ENCODE results near the gene KLHL30.

Gene KLHL30

DNA sequence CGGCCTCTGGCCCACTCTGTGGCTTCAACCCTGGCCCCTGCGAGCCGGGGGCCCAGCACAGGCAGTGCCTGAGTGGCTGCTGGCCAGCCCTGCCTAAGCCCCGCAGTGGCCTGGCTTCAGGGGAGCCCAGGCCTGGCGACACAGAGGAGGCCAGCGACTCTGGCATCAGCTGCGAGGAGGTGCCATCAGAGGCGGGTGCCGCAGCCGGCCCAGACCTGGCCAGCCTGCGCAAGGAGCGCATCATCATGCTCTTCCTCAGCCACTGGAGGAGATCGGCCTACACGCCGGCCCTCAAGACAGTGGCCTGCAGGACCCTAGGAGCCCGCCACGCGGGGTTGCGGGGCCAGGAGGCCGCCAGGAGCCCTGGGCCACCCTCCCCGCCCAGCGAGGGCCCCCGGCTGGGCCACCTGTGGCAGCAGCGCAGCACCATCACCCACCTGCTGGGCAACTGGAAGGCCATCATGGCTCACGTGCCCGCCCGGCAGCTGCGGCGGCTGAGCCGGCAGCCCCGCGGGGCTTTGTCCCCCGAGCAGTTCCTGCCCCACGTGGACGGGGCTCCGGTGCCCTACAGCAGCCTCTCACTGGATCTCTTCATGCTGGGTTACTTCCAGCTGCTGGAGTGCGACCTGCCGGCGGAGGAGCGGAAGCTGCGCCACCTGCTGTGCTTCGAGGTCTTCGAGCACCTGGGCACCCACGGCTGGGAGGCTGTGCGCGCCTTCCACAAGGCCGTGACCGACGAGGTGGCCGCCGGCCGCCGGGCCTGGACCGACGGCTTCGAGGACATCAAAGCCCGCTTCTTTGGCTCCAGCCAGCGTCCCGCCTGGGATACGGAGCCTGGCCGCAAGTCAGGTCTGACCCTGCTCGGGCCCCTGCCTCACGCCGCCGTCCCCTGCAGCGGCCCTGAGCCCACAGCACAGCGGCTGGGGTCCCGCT, 7.5 kb upstream of the KLHL30 start:
- DNase-seq (ENCODE audit: low spot score) = no peak

DNA sequence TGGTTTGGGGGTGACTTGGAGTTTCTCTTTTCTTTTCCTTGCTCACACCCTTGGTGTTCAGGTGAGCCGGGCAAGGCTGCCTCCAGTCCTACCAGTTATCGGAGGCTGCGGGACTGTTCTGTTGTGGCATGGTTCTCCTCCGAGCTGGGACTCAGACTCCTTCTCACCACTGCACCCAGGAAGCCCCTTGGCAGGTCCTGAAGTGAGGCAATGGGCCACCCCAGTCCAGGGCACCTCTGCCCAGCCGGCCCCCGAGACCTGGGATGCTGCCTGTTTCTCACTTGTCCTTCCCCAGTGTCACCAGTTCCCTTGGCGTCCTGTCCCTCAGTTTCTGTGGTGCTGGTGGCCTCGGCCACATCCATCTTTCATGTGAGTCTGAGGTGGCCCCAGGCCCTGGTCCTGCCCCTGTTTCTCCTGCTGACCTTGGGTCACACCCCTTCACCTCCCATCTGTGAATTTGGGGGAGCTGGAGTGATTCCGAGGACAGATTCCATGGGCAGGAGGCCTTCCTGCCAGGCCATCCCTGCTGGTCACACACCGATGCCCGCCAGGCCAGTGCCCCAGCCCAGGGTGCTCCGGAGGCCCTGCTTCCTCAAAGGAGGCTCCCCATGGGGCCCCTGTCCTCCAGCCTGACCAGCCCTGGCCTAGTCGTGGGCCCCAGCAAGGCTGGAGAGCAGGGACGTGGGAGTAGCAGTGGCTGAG, 6.6 kb upstream of the KLHL30 start:
- no peak for DNase-seq (ENCODE audit: low spot score)

DNA sequence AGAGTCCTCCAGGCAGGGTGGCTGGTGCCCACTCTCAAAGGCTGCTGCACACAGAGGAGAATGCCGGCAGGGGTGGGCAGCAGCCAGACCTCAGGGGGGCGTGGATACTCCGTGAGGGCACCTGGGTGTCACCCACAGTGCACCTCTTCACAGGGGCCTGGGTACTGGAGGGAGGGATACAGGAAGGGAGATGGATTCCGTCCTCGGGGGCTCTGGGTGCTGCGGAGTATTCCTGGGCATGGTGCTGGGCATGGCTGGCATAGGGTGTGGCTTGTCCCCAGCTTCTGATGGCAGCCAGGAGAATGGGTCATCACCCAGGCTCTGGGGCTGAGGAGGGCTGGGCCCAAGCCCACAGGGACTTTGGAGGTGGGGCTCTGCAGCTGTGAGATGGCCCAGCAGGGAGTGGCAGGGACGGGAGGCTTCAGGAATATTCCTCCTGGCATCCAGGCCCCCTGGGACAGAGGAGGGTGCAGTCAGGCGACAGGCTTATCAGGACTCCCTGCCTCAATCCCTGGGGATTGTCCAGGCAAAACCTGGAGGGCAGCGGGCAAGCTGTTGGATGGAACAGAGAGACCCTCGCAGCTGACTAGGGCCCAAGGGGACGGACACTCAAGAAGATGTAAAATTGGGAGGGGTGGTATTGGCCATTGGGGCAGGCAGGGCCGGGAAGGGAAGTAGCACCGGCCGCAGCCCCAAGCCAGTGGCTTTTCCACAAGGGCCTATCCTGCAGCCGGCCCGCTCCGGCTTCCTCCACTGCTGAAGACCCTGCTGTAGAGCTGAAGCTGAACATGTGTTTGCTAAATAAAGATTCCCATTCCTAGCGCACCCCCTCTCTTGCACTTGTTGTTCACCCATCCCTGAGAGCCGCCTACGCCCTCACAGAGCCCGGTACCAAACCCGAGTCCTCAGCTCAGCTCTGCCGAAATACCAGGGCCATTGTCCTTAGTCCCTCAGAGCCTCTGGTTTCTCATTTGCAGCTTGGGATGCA, 5.7 kb upstream of the KLHL30 start:
- no peak for DNase-seq (ENCODE audit: low spot score)

DNA sequence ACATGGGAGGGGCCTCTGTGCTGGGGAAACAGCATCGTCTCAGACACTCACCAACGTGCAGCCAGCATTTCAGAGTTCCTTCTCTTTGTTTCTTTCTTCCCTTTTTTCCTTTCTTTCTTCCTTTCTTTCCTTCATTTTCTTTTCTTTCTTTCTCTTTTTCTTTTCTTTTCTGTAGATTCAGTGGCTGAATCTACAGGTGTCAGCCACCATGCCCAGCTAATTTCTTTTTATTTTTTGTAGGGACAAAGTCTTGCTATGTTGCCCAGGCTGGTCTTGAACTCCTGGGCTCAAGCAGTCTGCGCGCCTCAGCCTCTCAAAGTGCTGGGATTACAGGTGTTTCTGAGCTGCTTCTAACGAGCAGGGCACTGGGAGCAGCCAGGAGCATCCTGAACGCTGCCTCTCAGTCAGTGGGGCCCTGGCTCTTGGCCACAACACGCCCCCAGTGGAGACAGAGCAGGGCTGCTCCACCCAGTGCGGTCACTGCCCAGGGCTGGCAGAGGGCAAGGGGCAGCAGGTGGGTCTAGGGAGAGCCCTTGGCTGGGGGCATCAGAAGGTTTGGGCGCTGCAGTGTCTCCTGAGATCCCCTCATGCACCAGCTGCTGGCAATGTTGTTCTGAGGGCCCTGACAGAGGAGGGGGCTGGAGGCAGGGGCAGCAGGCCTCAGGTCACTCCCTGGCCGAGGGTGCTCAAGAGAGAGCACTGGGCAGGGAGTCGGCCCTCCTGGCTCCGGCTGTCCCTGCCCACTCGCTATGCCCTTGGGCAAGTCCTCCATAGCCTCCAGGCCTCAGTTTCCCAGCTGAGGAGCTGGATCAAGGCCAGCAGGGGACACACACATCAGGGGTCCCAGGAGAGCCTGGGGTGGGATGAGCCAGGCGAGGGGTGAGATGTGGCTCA, 4.7 kb upstream of the KLHL30 start:
- DNase-seq (ENCODE audit: low spot score) = no peak

DNA sequence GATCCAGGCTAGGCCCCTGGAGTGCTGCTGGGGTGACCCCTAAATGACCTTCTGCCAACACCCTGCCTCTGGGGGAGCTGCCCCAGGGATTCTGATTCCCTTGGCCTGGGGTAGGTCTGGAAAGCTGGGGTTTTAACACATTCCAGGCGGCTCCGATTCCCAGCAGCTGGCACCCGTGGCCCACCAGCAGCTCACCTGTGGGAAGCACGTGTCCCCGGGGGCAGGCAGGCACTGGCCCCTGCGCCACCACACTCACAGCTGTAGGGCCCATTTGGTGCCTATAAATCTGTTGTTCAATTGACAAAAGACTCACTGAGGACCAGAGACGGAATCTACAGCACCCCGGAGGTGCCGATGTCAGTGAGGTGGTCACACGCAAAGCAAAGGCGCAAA, 4.1 kb upstream of the KLHL30 start:
- DNase-seq (ENCODE audit: low spot score) = no peak

DNA sequence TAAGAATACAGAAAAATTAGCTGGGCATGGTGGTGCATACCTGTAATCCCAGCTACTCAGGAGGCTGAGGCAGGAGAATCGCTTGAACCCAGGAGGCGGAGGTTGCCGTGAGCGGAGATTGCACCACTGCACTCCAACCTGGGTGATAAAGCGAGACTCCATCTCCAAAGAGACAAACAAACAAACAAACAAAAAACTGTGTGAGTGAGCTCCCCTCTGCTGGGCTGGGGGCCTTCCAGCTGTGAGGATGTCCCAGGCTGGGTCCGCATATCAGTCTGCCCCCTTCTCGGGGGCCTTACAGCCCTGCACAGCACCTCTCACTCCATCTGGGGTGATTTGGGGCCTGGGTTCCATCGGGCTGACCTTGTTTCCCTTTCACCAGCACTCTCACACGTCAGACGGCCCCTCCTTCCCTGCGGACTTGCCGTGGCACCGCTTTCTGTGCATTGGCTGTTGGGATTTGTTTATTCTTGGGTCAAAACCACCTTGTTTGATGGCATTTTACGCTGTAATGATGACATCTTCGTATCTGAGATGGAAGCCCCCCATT, 2.8 kb upstream of the KLHL30 start:
- no peak for DNase-seq (ENCODE audit: low spot score)

DNA sequence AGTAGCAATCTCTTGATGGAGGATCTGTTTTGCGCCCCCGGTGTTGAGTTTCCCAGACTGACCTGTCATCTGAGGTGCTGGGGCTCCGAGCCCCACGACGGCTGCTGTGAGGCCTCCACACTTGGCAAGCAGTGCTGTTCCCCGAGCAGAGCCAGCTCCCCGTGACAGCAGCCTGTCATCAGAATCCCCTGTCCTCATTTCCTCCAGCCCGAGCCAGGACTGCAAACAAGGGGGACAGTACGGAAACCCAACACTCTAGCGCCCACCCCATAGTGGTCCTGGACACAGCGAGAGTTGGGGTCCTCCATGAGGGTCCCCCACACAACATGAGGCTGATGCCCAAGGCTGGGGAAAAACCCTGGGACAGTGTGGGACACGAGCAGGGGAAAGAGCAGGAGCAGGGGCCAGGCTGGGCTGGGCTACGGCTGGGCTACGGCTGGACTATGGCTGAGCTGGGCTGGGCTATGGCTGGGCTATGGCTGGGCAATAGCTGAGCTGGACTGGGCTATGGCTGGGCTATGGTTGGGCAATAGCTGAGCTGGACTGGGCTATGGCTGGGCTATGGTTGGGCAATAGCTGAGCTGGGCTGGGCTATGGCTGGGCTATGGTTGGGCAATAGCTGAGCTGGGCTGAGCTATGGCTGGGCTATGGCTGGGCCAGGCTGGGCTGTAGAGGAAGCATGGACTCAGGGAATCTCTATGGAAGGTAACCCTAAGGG, 1.5 kb upstream of the KLHL30 start:
- no peak for DNase-seq (ENCODE audit: low spot score)

DNA sequence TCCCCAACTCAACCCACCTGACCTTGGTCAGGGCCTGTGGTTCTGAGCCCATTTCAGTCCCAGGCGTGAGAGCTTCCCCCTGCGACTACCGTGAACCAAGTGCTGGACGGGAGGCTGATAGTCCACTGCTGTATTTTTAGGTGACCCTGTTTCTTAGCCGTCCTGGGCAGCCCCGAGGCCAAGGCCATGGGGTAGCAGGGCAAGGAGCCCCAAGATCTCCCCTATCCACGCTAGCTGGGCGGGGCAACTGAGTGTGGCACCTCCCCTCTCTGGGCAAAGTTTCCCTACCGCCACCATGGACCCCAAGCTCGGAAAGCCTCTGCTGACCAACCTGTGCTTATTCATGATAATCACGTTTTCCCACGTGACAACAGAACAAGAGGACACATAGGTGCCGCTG, 583 bp upstream of the KLHL30 start:
- DNase-seq (ENCODE audit: low spot score) = no peak

DNA sequence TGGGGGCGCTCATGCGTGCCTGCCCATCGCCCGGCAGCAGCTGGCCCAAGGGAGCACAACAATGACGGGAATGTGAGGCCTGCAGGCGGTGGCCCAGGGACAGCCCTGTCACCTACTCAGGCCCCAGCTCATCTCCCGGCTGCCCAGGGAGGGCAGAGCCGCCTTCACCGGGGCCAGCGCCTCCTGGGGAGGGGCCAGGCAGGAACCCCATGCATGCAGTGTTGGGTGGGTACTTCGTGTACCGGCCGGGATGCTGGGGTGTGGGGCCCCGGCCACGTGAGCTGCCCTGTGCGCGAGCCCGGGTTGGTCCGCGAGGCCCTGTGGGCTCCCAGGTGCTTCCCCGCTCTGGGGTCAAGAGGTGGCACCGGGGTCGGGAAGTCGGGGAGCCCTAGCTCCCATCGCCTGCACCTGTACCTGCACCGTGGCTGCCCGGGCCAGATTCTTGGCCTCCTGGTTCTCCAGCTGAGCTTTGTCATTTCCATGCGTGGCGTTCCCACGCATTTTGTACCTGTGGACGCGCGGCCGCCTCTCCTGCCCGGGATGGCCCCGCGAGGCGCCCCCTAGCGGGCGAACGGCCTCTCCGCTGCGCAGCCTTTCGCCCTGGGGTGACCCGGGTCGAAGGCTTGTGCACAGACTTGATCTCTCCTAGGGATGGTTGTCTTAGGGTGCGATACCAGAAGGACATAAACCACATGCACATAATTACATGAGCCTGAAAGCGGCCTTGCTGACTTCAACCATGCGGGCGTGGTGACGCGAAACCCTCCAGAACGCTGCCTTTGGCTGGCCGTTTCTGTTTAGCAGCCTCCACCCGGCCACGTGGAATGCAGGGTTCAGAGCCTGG, 950 bp downstream of the KLHL30 start:
- DNase-seq (ENCODE audit: low spot score) = peak; percentile 14

DNA sequence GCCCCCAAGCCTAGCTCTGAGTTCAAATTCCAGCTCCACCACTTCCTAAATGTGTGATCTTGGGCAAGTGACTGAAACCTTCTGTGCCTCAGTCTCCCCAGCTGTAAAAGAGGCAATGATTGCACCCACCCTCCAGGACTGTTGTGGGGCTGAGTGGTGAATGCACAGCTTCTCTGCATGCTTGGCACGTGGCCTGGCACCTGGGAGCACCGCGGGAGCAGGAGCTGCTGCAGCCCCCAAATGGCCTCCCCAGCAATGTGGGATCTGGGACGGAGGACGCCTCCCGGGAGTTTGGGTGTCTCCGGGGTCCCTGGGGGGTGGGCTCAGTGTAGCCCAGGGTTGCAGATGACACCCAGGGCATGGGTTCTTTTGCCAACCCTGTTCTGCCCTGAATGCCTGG, 1.6 kb downstream of the KLHL30 start:
- no peak for DNase-seq (ENCODE audit: low spot score)

DNA sequence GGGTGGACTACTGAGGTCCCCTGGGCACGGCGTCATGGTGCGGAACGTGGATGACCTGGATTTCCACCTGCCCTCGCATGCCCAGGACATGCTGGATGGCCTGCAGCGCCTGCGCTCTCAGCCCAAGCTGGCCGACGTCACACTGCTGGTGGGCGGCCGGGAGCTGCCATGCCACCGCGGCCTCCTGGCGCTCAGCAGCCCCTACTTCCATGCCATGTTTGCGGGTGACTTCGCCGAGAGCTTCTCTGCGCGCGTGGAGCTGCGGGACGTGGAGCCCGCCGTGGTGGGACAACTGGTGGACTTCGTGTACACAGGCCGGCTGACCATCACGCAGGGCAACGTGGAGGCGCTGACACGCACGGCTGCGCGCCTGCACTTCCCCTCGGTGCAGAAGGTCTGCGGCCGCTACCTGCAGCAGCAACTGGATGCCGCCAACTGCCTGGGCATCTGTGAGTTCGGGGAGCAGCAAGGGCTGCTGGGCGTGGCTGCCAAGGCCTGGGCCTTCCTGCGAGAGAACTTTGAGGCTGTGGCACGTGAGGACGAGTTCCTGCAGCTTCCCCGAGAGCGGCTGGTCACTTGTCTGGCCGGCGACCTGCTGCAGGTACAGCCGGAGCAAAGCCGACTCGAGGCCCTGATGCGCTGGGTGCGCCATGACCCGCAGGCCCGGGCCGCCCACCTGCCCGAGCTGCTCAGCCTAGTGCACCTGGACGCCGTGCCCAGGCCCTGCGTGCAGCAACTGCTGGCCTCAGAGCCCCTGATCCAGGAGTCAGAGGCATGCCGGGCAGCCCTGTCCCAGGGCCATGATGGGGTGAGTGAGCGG, 2.5 kb downstream of the KLHL30 start:
- no peak for DNase-seq (ENCODE audit: low spot score)

DNA sequence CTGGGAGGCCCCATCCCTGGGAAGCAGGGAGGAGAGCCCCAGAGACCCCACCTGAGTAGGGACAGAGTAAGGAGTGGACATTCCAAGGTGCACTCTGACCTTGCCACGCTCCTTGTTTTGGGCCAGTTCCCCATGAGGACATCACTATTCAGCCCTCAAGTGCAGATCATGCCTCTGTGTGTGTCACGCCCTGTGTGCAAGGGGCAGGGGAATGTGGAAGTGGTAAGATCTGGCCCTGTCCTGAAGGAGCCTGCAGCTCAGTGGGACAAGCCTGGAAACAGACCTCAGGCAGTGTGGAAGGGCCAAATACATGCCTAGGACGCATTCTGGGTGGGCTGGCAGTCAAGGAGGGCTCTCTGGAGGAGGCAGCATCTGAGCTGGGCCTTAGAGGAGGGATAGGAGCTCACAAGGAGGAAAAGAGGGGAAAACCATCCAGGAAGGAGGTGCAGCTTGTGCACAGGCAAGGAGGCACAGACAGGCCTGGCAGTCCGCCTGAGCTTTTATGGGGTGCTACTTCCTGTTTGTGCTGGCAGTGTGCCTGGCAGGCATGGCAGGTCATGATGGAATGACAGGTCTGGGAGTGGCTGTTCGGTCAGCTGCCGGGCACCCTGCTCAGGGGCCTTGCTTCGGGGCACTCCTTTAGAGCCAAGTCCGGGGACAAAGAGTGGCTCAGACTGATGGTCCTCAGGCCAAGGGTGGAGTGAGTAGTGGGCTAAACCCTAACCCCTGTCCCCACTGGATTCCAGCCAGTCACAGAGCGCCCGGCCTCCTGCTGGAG, 3.3 kb downstream of the KLHL30 start:
- peak; percentile 89 for DNase-seq (ENCODE audit: low spot score)

DNA sequence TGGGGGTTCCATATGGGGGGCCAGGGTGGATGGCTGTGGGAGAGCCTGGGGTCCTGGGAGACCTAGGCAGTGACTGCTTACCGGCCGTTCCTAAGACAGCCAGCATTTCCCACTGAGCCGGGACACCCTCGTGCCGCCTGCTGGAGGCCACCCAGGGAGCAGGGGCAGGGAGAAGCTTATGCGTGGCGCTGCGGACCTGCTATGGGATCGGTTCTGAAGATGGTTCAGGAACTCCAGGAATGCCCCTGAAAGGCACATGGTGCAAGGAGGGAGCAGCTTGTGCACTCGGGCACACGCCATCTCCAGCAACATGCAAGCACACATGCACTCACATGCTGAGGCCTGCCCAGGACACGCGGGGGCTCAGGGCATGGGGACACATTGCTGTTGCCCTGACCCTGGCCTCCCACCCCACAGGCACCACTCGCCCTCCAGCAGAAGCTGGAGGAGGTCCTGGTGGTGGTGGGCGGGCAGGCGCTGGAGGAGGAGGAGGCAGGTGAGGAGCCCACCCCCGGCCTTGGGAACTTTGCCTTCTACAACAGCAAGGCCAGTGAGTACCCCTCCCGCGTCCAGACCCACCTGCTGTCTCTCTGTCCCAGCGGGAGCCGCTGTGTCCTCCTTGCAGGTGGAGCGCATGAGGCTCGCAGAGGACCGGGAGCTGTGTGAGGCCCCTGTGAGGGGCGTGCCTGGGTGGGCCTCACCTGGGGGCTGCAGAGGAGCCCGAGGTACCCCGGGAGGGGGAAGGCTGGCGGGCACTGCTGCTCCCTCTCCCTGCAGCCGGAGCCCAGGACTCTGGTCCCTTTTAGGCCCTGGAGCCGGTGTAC, 4.1 kb downstream of the KLHL30 start:
- DNase-seq (ENCODE audit: low spot score) = peak; percentile 33

DNA sequence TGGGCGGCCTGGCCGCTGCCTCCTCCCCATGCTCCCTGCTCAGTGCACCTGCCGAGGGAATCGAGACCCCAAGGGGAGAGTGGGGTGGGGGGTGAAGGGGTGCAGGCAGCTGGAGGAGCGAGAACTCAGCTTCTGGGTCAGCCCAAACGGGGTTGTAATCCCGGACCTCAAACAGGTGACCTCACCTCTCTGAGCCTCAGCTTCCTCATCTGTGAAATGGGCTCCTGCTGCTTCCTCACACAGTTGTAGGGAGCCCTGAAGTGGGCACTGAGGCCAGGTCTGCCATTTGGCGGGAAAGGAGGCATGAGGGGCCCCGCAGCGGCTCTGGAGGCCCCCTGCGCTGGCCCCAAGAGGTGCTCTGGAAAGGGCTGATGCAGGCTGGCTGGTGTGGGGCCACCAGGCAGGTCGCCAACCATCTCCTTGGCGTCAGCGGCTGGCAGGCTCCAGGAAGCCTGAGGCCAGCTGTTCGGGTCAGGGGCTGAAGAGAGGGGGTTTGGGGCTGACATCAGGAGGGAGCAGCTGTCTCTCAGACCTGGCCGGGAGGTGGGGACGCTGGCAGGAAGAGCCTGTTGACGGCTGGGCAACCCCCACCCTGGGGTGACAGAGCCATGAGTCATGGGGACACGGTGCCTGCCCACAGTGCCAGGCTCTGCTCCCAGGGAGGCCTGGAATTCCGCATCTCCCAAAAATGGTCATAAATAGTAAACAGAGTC, 4.9 kb downstream of the KLHL30 start:
- DNase-seq (ENCODE audit: low spot score) = peak; percentile 95

DNA sequence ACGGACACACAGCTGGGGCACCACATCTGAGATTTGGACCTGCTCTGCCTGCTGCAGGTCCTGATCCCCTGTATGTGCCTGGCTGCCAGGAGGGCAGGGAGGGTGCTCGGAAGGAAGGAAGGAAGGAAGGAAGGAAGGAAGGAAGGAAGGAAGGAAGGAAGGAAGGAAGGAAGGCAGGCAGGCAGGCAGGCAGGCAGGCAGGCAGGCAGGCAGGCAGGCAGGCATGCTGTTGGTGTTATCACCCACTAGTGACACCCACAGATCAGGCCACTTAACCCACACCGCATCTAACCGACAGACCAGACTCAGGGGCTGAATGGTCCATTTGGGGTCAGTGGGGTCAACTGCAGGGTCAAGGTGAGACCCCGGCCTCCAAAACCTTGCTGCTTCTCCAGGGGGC, 5.8 kb downstream of the KLHL30 start:
- DNase-seq (ENCODE audit: low spot score) = no peak

DNA sequence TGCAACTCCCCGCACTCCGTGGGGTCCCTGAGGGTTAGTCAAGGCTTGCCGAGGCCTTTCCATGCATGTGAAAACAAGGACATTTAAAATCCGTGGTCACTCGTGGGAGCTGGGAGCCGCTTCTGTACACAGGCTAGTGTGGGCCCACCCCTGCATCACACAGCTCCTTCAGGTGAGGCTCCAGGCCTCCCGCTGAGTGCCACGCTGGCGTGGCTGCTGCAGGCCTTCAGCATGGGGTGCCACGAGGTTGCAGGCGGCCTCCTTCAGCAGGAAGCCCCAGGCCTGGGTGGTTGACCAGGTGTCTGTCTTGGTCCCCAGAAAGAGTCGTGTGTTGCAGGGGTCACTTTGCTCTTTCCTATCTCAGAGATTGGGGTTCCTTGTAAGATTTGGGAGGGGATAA, 6.6 kb downstream of the KLHL30 start:
- DNase-seq (ENCODE audit: low spot score) = no peak
